Large intestine (tissue), 3 donors: Measurements from ENCODE around the gene DACT3. TPM values are rescaled to one million over a fixed set of nuclear protein-coding genes. Genes with fewer than 3 reads are reported as not detected.
A peak's percentile ranks its signal among the peaks of the same experiment; 100 is the strongest.

ENCODE experiments used
- DNase-seq, 2 donors: peaks; one replicate each; pipeline versions ENCODE4 v3.0.0 to v3.0.0-alpha.2; 2013
- H3K27ac ChIP-seq: one replicate; pipeline ENCODE4 v1.5.1; 2013; ENCODE audit warnings: low read length
- H3K27me3 ChIP-seq: 2 replicates; pipeline ENCODE4 v1.6.1; 2013; ENCODE audit warnings: low read length; ENCODE audit not compliant: control insufficient read depth, insufficient read depth
- H3K36me3 ChIP-seq: 2 replicates; pipeline ENCODE4 v1.6.1; 2013; ENCODE audit warnings: low read length; ENCODE audit not compliant: control insufficient read depth, insufficient read depth
- H3K4me1 ChIP-seq: one replicate; pipeline ENCODE4 v1.6.1; 2013; ENCODE audit warnings: low read length; ENCODE audit not compliant: control insufficient read depth, insufficient read depth
- H3K4me3 ChIP-seq: one replicate; pipeline ENCODE4 v1.5.1; 2013; ENCODE audit warnings: low read length
- H3K9me3 ChIP-seq: one replicate; pipeline ENCODE4 v1.6.1; 2013; ENCODE audit warnings: mild to moderate bottlenecking, low read depth, low read length, moderate library complexity; ENCODE audit not compliant: control insufficient read depth
- WGBS: methylation state at CpG from one replicate; pipeline ENCODE4 v1.1.5; 2013; ENCODE audit warnings: low lambda C conversion rate; ENCODE audit not compliant: insufficient coverage; 5-methylcytosine and 5-hydroxymethylcytosine counted together
- polyA plus RNA-seq: library from polyadenylated mRNA; unstranded; fragments of 120-200 nt; gene quantifications from one replicate; pipeline ENCODE4 v1.2.1, GENCODE V29; 2013

DACT3 gene
- polyA plus RNA-seq, 1 donor, result 13.7 TPM

DNA sequence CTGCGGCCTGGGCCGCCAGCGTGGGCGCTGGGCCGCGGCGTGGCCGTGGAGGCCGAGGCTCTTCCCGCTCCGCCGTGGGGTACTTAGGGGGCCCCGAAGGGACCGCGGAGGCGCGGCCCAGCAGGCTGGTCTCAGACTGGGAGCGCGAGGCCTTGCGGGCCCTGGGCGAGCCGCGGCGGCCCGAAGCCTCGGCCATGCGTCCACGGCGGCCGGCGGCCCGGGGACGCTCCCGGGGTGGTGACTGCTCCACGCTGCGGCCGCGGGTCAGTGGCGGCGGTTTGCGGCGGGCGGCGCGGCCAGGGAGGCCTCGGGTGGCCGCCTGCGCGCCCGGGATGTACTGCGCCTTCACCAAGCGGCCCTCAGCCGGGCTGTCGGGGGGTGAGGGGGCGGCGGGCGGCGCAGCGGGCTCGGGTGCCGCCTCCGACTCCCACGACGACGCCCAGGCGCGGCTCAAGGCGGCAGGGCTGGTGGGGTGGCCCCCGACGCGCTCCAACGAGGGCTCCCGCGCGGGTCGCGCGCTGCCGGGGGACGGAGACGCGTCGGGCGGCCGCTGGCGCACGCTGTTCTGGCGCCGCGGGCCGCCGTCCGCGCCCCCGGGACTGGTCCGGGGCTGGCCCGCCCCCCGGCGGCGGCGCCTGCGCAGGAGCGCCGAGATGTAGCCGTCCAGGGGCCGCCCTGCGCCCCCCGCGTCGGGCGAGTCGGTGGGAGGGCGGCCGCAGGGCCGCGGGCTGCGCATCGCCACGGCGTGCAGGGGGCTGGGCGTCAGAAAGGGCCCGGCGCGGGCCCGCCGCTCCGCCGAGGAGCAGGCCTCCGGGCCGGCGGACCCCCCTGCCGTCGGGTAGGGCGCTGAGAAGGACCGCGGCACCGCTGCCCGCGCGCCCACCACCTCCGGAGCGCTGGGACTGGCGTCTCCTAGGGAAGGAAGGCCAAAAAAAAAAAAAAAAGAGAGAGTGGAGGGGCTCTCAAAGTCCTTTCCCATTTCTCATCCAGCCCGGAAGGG lies 11.7 kb downstream of the DACT3 start:
- H3K9me3 ChIP-seq, result peaks cover 5% of the 10 kb centered on the region
- no CpG with 5 or more reads among the region's 144 CpGs for WGBS
- peaks cover 48% of the 10 kb centered on the region for H3K27me3 ChIP-seq
- peaks cover 4% of the 10 kb centered on the region for H3K36me3 ChIP-seq
- no peak overlapping the region for H3K27ac ChIP-seq
- H3K4me3 ChIP-seq, result no peak overlapping the region
- H3K4me1 ChIP-seq, result peaks cover 1% of the 10 kb centered on the region
- no peak for DNase-seq

DNA sequence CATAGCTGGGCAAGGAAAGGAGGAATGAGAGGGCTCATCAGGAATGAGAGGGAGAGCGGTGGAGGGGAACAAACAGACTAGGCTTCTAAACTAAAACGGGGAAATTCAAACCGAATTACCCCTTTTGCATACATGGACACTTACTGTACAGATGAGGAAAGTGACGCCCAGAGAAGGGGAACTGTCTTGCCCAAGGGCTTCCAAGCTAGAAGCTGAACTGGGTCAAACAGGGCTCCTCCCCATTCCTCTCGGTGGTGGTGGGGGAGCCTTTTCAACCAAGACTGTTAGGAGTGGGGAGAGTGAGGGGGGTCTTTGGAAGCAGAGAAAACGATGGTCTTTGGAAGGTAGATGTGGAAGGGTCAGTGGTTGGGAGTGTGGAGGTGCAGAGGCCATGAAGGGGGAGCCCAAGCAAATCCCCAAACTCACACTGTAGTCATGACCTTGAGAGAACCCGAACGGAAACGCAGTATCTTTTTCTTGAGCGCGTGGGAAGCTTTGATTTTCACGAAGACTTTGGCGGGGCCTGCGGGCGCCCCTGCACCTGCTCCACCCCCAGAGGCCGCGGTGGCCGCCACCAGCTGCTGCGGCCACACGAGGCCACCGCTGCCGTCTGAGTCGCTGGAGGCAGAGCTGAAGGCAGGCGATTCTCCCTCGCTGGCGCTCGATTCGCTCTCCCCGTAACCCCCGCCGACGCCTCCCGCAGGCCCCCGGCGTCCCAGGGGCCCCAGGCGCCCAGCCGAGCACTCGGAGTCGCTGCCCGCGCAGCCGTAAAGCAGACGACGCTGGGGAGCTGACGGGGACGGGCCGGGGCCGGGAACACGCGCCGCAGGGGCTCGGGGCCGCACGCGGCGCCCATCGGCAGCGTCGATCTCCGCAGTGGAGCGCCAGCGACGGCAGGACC lies 12.7 kb downstream of the DACT3 start:
- Histone ChIP-seq H3K36me3 (peaks cover 4% of the 10 kb centered on the region), H3K27me3 (peaks cover 46% of the 10 kb centered on the region), H3K4me1 (peaks cover 3% of the 10 kb centered on the region), H3K4me3 (no peak overlapping the region), H3K9me3 (peaks cover 5% of the 10 kb centered on the region), H3K27ac (no peak overlapping the region)
- no peak for DNase-seq
- no CpG with 5 or more reads among the region's 63 CpGs for WGBS

GRCh38 chr19:46646402-46646801 lies 14.6 kb downstream of the DACT3 start:
- 100% methylated on average over 1 of the region's 3 CpGs for WGBS
- H3K4me3 ChIP-seq, result no peak overlapping the region
- H3K27me3 ChIP-seq, result peaks cover 36% of the 10 kb centered on the region
- H3K36me3 ChIP-seq, result no peaks in the 10 kb centered on the region
- H3K4me1 ChIP-seq, result peaks cover 3% of the 10 kb centered on the region
- no peak overlapping the region for H3K27ac ChIP-seq
- peaks cover 5% of the 10 kb centered on the region for H3K9me3 ChIP-seq
- no peak for DNase-seq

DNA sequence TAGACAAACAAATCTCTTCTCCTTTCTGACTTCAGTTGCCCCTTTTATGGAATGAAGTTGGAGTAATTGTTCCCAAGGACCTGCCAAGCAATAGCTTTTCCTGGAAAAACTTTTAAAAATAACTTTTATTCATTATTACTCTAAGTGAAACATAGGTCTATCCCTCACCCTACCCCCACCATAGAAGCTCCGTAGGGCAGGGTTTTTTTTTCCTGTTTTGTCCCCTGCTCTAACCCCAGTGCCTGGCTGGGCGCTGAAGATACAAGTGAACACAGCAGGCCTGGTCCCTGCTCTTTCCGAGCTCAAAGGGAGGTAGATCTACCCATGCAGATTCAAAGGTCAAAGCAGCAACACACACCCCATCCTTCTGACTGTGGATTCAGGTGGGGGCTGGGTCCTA lies 16.3 kb downstream of the DACT3 start:
- Histone ChIP-seq H3K4me3 (no peak overlapping the region), H3K27ac (no peak overlapping the region)
- DNase-seq, result no peak

GRCh38 chr19:46640656-46641055 lies 20.3 kb downstream of the DACT3 start:
- DNase-seq, result no peak
- Histone ChIP-seq H3K36me3 (no peaks in the 10 kb centered on the region), H3K9me3 (no peaks in the 10 kb centered on the region), H3K27me3 (peaks cover 51% of the 10 kb centered on the region), H3K4me3 (no peak overlapping the region), H3K4me1 (peaks cover 21% of the 10 kb centered on the region), H3K27ac (no peak overlapping the region)
- WGBS, result no CpG with 5 or more reads among the region's 2 CpGs

More for the DNA sequence above, 16.3 kb downstream of the DACT3 start:
- peaks cover 7% of the 10 kb centered on the region for H3K4me1 ChIP-seq
- peaks cover 37% of the 10 kb centered on the region for H3K27me3 ChIP-seq
- H3K36me3 ChIP-seq, result no peaks in the 10 kb centered on the region
- H3K9me3 ChIP-seq, result peaks cover 5% of the 10 kb centered on the region
- WGBS, result no CpG with 5 or more reads among the region's 3 CpGs

GRCh38 chr19:46639358-46640182 lies 21.4 kb downstream of the DACT3 start:
- peaks cover 23% of the 10 kb centered on the region for H3K4me1 ChIP-seq
- DNase-seq, result peak; percentile 64 to 70
- WGBS, result no CpG with 5 or more reads among the region's 49 CpGs
- peaks cover 58% of the 10 kb centered on the region for H3K27me3 ChIP-seq
- H3K36me3 ChIP-seq, result no peaks in the 10 kb centered on the region
- peaks cover 5% of the 10 kb centered on the region for H3K9me3 ChIP-seq
- H3K4me3 ChIP-seq, result peak overlapping the region; percentile 39
- H3K27ac ChIP-seq, result peak overlapping the region; percentile 90

DNA sequence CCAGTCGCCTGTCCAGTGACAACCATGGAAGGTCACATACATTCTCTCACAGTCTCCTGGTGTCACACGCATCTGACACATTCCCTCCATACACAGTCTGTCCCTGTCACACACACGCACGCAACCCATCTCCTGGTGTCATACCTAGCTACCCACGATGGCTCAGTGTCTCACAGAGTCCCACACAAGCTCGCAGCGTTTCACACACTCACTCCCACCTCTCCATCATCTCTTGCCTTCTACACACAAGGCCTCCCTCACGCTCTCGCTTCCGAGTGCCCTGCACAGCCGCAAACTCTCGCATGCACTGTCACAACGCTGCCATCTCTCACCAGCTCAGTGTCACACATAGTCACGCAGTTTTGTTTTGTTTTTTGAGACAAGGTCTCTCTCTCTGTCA lies 23.8 kb downstream of the DACT3 start:
- peaks cover 75% of the 10 kb centered on the region for H3K27me3 ChIP-seq
- no peak overlapping the region for H3K4me3 ChIP-seq
- H3K4me1 ChIP-seq, result peaks cover 35% of the 10 kb centered on the region
- peaks cover 7% of the 10 kb centered on the region for H3K9me3 ChIP-seq
- no peak overlapping the region for H3K27ac ChIP-seq
- no peaks in the 10 kb centered on the region for H3K36me3 ChIP-seq
- 80% methylated on average over 1 of the region's 14 CpGs for WGBS
- DNase-seq, result no peak

DNA sequence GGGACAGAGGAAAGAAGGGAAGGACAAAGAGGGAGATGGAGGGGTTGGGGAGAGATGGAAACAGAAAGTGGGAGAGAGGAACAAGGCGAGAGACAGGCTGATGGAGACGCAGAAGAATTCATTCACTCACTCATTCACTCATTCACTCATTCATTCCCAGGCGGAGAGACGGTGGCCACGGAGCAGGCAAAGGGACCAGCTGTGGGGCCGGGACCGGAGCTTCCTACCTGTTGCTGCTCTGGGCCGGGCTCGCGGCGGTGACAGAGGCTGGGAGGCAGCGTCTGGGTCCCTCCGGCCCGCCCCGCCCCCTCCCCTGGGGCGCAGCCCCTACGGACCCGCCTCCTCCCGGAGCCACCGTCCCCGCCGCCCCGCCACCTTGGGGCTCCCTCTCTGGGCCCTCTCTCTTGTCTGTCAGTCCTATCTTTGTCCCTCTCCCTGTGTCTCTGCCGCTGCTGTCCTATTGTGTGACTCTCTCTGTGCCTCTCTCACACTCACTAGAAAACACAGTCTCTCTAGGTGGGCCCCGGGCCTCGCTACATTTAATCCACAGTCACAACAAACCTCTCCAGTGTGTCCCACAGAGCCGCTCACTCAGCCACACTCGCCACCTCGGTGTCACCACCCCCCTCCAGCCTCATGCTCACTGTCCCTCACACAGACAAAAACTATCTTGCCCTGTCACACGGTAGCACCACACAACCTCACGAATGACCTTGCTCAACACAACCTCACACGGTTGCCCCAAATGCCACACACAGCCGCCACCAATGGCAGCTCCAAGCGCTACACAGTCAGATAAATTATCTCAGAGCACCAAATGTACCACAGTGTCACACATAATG lies 24.8 kb downstream of the DACT3 start, which contains the start of gene GNG8:
TSS of gene GNG8 (minus strand) at position 283 of the 842 bp plus-strand sequence. CDS start 1,520 bp downstream, outside the sequence.
- Histone ChIP-seq H3K36me3 (no peaks in the 10 kb centered on the region), H3K27ac (no peak within 1 kb of the TSS), H3K27me3 (peaks cover 80% of the 10 kb centered on the region), H3K4me1 (peaks cover 35% of the 10 kb centered on the region), H3K4me3 (no peak within 1 kb of the TSS), H3K9me3 (peaks cover 7% of the 10 kb centered on the region)
- WGBS, result no CpG with 5 or more reads among the region's 34 CpGs
- DNase-seq, result no peak

DNA sequence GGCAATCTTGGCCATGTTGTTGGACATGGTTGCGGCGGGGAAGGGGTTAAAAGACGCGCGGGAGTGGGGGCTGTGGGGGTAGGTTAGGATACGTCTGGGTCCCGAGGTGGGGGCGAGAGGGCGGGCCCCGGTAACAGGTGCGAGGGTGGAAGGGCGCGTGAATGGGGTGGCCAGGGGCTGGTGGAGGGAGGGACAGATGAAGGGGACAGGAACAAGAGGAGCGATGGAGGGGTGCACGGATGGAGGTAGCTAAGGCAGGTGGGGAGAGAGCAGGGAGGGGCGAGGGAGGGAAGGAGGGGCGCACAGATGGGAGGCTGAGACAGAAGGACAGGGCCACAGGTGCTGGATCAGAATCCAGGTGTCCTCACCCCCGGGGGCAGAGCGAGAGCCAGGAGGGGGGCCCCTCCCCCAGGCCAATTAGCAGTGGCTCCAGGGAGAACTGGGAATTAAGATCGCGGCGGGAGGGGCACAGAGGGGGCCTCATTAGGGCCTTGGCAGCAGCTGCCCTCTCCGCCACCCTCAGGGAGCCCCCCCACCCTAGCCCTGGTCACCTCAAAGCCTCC lies 26.2 kb downstream of the DACT3 start:
- H3K36me3 ChIP-seq, result no peaks in the 10 kb centered on the region
- no peak for DNase-seq
- H3K27ac ChIP-seq, result no peak overlapping the region
- peak overlapping the region; percentile 25 for H3K4me3 ChIP-seq
- no CpG with 5 or more reads among the region's 23 CpGs for WGBS
- H3K4me1 ChIP-seq, result peaks cover 31% of the 10 kb centered on the region
- peaks cover 7% of the 10 kb centered on the region for H3K9me3 ChIP-seq
- H3K27me3 ChIP-seq, result peaks cover 70% of the 10 kb centered on the region
